GM21825 (cell line): Measurements from ENCODE around the gene EYS.

ENCODE experiments used
- ATAC-seq: cut with Tn5 transposase; IDR thresholded peaks from one replicate; pipeline ENCODE4 v1.9.1; 2021; ENCODE audit warnings: mild to moderate bottlenecking, moderate library complexity; ENCODE audit not compliant: unreplicated experiment

The EYS gene

DNA sequence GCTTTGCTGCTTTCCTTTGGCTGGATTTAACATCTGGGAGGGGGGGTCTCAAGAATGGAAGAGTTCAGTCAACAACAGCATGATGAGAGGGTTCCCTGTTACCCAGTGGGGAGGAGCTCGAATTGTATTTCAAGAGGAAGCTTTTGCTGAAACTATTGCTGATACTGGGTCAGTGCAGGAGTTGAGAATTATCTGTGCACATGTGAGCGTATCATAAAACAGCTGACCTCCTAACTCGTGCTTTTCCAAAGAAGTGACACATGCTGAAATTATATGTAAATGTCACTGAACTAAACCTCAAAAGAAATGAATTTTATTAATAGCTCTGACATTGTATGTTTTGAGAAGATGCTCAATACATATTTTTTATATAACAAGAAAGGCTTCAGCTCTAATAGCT lies 1975.1 kb downstream of the EYS start:
- no peak for ATAC-seq

DNA sequence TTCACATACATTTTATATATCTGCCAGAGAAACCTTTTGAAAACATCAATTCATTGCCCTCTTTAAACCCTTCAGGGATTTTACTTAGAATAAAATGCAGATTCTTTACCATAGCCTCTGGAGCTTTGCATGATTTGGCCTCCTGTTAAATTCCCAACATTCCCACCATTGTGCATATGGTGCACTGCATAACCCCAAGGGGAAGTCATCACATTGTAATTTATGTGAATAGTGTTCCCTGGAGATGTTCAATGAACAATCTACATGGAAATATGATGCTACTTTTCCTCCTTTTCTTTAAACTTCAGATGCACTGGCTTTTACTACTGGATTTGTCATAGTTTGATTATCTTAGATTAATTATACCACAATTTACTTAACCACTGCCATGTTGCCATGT lies 1976.7 kb downstream of the EYS start:
- ATAC-seq, result no peak

DNA sequence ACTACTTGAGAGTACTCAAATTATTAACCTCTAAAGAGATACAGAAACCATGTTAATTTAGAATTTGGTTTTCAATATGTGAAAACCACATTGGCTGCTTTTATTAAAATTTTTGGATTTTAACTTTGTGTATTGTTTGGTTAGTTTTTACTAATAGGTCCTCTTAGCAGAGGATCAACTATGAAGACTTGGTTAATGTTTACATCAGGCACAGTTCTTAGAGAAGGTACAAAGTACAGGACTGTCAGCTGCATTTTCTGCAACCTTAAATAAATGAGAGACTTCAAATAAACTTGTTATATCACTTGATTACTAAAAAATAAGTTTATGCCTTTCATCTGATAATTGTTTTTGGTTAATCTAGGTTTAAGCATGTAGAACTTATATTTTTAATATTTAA lies 1982.3 kb downstream of the EYS start:
- ATAC-seq, result no peak

DNA sequence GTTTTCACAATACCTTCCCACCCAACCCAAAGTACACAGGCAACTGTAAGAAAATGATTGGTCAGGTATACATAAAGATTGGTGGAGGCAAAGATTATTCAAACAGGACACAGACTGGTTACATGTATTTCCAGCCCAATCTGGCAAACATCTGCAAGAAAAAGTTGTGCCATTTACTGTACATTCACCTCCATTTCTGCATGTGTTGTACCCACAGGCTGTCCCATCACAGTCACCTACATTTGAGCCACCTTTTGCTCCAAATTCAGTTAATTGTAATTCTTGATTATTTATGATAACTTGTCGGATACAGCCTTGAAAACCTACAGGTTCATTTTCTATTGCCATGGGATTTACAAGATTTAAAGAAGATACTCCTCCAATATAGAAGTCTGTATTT lies 1985.8 kb downstream of the EYS start:
- ATAC-seq, result no peak

DNA sequence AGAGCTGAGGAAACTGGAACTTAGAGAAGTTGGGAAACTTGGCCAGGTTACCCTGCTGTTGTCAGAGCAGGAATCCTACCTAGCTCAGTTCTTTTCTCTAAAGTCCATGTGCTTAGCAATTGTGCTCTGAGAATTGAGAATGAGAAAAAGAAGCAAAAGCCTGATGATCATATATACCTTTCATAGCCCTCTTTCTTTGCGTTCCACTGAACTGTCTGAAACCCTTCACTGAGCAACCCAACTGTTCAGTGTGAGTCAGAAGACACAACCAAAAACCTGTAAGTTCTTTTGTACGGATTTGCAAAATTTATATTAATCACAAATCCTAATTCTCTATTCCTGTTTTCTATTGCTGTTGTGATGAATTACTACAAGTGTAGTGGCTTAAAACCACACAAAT lies 1990.9 kb downstream of the EYS start:
- ATAC-seq, result no peak

DNA sequence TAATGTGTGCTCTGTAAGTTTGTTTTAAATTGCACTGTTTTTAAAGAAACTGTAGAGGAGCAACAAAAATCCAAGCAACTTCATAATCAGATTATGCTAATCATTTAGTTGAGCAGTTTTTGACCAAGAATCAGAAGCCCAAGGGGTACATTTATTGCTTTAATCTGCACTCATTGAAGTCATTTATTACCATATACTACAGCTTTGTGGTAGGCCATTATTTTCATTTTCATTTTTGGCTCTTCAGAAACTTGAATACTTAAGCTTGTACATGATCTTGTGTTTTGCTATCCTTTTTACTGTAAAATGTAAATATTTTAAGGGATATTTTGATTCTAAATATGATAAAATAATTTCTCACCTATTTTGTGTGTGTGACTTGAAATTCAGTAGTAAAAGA lies 1992.9 kb downstream of the EYS start:
- no peak for ATAC-seq

DNA sequence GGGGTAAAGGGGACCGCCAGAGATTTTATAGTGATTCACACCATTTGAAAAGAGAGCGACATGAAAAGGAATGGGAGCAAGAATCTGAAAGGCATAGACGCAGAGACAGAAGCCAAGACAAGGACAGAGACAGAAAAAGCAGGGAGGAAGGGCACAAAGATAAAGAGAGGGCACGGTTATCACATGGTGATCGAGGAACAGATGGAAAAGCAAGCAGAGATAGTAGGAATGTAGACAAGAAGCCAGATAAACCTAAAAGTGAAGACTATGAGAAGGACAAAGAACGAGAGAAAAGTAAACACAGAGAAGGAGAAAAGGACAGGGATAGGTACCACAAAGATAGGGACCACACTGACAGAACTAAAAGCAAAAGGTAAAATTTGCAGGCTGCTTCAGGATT lies 1993.7 kb downstream of the EYS start:
- no peak for ATAC-seq

DNA sequence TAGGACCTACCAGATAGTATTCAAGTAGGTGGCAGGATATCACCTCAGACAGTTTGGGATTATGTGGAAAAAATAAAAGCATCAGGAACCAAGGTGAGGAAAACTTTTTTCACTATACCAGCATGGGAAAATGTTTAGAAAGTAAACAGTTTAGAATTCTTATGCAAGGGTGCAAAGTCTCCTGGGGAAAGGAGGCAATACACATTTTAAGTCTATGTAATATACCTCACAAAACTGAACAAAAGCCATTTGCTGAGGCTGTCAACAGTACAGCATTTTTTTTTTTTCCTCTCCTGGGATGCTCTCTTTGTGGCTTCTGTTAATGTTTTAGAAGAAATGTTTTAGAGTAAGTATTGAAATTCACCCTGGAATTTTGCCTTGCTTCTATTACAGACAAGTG lies 1997.9 kb downstream of the EYS start:
- no peak for ATAC-seq

DNA sequence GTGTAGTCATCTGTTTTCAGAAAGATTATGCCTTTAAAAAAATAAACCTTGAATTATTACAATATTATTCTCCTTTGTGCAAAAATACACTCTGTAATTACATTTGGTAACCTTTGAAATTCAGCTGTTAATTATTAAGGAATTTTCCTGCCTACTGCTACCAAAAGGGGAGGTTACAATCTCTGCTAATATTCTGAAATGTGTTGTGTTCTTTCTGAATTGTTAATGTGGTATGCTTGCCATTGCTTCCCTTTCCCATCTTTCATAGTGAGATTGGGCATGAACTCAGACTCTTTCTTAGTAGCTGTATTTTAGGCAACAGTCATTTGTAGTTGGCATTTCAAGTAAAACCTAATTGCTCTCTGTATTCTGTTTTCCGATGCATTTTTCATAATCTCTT lies 1998.4 kb downstream of the EYS start:
- ATAC-seq, result no peak

DNA sequence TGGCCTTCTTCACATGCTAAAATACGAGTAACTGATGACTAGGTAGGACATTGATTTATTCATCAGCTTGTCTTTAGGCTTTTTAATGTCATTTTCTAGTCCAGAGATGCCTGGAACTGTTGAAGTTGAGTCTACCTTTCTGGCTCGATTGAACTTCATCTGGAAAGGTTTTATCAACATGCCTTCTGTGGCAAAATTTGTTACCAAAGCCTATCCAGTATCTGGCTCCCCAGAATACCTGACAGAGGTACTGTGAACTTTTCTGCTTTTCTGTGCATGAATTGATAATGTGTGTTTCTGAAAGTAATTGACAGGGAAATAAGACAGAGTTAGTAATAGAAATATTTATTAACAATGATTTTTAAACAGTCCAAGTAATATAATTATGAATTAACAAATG lies 2000.4 kb downstream of the EYS start:
- no peak for ATAC-seq

DNA sequence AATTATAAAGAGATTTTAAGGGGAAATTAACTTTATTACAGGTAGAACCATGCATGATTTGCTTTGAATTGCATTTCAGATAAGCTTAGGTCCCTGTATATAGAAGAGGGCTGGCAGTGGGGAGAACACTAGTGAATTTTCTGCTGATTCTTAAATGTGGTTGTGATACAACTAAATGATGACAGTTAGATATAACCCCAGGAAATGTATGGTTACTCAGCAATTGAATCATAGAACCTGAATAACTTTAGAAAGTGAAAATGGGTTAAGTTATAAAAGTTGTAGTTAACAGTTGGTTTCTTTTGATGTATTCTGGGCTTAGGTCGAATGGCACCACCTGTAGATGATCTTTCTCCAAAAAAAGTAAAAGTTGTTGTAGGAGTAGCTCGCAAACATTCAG lies 2001.3 kb downstream of the EYS start:
- no peak for ATAC-seq

DNA sequence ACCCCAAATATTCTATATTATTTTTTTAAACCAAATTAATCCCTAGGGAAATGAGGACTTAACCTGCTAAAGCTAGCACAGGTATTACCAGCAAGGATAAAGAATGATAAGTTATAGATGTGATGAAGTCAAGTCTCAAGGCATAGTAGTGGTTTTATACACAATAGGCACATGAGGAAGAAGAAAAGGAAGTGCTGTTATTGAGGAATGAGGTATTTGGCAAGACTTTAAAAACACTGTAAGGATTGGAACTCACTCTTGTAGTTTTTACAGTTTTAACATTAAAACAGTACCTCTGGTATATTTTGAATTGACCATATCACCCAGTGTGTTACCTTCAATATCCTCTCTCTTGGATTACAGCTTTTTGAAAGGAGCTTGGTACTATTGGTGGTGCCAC lies 2016.8 kb downstream of the EYS start:
- no peak for ATAC-seq

DNA sequence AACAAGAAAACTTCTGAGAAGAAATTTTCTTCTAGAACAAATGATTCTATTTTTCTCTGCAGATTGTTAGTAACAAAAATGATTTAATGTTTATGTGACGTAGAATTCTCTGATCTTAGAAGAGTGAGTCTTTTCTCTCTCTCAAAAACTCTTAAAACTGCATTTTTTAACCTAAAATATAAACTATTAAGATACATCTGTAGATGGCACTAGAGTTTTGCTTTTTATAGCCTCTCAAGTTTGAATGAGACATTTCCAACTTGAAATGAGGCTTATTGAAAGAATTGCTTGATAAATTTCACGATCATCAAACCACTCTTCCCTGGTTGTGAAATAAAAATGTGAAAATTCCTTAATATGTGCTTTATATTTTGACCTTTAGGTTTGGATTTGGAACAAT lies 2017.6 kb downstream of the EYS start:
- no peak for ATAC-seq

DNA sequence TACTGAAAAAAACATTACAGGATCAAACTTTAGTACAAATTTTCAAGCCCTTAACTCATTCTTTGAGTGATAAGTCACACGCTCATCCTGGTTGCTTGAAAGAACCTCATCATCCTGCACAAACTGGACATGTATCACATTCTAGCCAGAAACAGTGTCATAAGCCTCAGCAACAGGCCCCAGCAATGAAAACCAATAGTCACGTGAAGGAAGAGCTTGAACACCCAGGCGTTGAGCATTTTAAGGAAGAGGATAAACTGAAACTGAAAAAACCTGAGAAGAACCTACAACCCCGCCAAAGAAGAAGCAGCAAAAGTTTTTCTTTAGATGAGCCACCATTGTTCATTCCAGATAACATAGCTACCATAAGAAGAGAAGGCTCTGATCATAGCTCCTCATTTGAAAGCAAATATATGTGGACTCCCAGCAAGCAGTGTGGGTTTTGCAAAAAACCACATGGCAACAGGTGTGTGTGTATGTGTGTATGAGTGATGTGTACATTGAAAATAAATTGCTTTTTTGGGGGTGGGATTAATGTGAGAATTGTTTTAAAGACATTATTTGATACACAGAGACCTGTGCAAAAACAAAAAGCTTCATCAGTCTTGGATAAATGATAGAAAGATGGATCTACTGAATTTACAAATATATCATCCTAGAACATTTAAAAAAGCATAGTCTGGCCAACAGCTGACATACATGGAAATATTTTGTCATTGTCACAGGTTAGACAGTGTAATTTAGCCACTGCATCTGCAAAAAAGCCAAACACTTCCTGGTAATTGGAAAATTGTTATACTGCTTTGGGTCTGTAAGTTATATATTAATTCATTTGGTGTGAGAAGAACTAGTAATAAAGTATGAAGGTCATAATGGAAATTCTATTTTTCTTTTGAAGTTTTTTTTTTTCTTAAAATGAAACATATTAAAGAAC lies 2021.3 kb downstream of the EYS start:
- ATAC-seq, result peak; percentile 95

DNA sequence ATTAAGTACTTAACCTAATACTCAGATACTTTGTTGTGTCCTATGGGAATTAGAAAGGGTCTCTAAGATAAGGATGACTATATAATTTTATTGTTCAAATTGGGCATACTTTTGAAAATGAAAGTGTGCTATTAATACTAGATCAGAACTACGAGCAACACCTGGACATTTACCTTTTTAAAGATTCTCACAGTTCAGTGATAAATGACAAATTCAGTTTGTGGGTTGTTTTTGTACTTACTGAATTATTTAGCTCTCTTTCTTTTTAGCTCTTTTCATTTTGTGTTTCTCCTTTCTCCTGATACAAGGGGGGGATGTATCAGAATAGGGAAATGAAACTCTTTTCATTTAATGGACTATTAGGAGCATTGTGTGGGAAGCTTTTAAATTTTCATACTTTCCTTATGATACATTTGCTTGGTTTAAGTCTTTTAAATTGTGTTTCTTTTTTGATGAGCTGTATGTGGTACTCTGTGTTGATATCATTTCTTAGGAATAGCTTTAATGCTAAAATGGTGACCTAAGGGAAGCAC lies 2023.9 kb downstream of the EYS start:
- no peak for ATAC-seq

DNA sequence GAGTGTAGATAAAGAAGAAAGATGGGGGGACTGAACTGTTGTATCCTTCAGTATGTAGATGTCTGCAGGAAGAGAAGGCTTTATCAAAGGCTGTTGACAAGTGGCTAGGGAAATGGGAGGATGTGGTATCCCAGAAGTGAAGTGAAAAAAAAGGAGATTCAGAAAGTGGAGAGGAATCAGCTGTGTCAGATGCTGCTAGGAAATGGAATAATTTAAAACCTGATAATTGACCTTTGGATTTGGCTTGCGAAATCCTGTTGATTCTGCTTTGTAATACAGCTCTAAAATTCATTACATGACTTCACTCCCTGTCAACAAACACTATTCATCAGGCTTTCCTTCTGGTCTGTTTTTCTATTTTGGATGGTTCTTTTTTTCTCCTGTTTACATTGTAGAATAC lies 2029.7 kb downstream of the EYS start:
- no peak for ATAC-seq

DNA sequence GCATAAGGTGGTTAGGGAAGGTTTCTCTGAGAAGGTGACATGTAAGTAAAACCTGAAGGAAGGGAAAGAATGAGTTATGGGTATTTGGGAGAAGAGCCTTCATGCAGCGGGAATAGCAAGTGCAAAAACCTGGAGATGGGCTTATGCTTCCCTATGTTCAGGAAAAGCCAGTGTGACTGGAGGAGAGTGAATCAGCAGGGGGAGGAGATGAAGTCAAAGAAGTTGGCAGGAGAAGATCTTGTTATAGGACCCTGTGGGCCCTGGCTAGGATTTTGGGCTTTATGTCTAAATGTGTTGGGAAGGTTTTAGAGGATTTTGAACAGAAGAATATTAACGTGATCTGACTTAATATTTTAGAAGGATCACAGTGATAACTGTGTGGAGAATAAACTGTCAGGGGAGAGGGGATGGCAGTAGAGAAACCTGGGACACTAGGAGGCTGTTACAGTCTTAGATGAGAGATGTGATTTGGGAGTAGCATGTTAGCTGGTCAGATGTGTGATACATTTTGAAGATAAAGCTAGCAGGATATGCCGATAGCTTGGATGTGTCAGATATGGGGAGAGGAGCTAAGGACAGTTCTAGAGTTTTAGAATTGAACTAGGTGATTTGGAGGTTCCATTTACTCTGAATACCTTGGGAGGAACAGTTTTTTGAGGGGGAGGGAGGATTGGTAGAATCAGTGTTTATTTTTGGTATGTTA lies 2030.5 kb downstream of the EYS start:
- ATAC-seq, result no peak

DNA sequence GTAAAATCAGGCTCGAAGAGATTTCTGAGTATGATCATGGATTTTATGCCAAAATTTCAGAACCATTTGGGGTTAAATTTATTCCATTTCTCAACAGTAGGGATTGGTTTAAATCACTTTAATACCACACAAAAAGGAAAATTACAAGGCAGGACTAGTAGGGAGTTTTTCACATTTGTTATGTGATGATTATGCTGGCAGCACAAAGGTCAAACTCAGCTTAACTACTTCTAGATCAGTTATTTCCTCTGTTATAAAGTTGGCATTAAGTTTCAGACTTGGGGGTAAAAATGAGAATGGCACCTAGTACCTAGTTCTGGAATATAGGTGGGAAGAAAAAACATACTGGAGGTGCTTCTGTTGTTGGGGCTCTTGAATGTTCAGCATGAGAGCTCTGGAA lies 2031.9 kb downstream of the EYS start:
- no peak for ATAC-seq

DNA sequence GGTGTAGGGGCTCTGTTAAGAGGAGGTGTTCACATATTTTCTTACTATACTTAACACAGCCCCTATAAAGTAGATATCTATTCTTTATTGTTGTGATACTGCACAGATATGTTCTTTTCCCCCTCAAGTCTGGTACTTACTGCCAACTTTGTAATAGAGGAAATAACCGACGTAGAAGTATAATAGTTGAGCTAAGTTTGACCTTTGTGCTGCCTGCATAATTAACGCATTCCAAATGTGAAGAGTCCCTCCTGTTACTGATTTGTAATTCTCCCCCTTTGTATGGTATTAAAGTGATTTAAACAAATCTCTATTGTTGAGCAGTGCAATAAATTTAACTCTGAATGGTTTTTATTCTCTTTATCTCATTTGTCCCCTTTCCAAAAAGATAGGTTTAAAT lies 2032.4 kb downstream of the EYS start:
- no peak for ATAC-seq

DNA sequence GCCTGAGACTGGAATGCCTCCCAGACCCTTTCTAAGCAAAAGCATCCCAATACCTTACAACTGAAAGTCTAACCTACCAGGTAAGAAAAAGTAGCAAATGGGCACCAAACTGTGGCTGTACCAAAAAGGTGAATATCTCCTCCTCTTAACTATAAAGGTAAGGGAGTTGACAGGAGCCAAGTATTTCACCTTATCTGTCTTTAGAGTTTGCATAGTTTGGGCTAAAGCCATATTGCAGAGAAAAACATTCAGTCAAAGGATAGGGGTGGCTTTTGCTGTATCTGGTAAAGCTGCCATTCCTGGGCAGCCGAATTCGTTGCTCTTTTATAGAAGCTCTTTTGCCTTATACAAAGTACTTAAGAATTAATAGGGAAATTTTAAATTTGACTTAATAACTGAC lies 2033.3 kb downstream of the EYS start:
- no peak for ATAC-seq

DNA sequence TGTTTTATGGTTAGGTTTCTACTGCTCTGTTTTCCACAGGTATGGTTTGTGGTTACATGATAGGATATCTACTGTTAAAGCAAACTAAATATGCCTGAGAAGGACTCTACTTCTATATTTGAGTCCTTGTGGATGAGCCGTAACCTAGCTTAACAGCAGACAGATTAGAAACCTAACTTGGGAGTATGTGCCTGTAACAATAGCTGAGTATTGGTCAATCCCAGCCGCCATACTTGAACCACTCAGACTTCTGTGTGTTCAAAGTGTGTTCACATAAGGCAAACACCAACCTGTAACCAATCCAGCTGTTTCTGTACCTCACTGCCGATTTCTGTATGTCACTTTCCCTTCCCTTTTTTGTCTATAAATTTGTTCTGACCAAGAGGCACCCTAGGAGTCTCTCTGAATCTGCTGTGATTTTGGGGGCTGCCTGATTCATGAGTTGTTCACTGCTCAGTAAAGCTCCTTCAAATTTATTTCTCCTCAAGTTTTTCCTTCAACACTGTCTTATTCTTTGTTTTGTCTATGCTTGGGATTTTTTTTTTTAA lies 2034.4 kb downstream of the EYS start:
- no peak for ATAC-seq
